CD14-positive monocyte (primary cell): ENCODE results near the gene STK33. TPM values are rescaled to one million over a fixed set of nuclear protein-coding genes. Genes with fewer than 3 reads are reported as not detected.

Experiments used
- DNase-seq, 3 donors: peaks; one replicate each; pipeline ENCODE4 v3.0.0-alpha.2; 2011 to 2022
- H2AFZ ChIP-seq: 2 replicates; pipeline ENCODE4 v1.6.0; 2012; ENCODE audit warnings: mild to moderate bottlenecking, low read depth, low read length, inconsistent platforms; ENCODE audit not compliant: insufficient read depth, poor library complexity, severe bottlenecking
- H3K27ac ChIP-seq, 2 donors: 1 replicate in 1 of 2; 2 replicates in 1 of 2; pipeline ENCODE4 v1.5.1; 2012 to 2013; ENCODE audit warnings: low read length in 2 of 2, control low read depth in 1 of 2, inconsistent platforms in 1 of 2, low read depth in 1 of 2, mild to moderate bottlenecking in 1 of 2
- H3K27me3 ChIP-seq, 2 donors: one replicate each; pipeline versions ENCODE4 v1.6.0 to v1.6.1; 2011 to 2013; ENCODE audit warnings: low read length in 2 of 2; ENCODE audit not compliant: control insufficient read depth in 2 of 2, insufficient read depth in 2 of 2
- H3K36me3 ChIP-seq, 2 donors: replicated peaks in 1 of 2; 1 replicate in 1 of 2; 2 replicates in 1 of 2; pipeline versions ENCODE4 v1.5.1 to v1.6.1; 2012 to 2013; ENCODE audit warnings: low read length in 2 of 2, control low read depth in 1 of 2, inconsistent platforms in 1 of 2, mild to moderate bottlenecking in 1 of 2; ENCODE audit not compliant: insufficient read depth in 2 of 2, control insufficient read depth in 1 of 2
- H3K4me1 ChIP-seq, 2 donors: 1 replicate in 1 of 2; 2 replicates in 1 of 2; pipeline versions ENCODE4 v1.5.1 to v1.6.1; 2012 to 2013; ENCODE audit warnings: low read length in 2 of 2, control low read depth in 1 of 2, inconsistent platforms in 1 of 2, mild to moderate bottlenecking in 1 of 2, moderate library complexity in 1 of 2; ENCODE audit not compliant: insufficient read depth in 2 of 2, control insufficient read depth in 1 of 2
- H3K4me2 ChIP-seq: replicated peaks from 2 replicates; pipeline ENCODE3; 2012; ENCODE audit warnings: low read length, moderate library complexity, mild to moderate bottlenecking; ENCODE audit not compliant: poor library complexity, severe bottlenecking; ENCODE audit errors: extremely low read depth
- H3K4me3 ChIP-seq, 3 experiments: fragments of 200-600 bp in 1 of 3; sonication (generic) in 1 of 3; replicated peaks in 1 of 3; 1 replicate in 2 of 3; 2 replicates in 1 of 3; pipeline ENCODE4 v1.5.1; 2011 to 2013; ENCODE audit warnings: low read length in 3 of 3, mild to moderate bottlenecking in 3 of 3, control low read depth in 2 of 3, low read depth in 2 of 3, inconsistent platforms in 1 of 3, moderate library complexity in 1 of 3
- H3K79me2 ChIP-seq: 2 replicates; pipeline ENCODE4 v1.6.0; 2012; ENCODE audit warnings: mild to moderate bottlenecking, control low read depth, inconsistent platforms, low read length, moderate library complexity; ENCODE audit not compliant: insufficient read depth
- H3K9ac ChIP-seq: 2 replicates; pipeline ENCODE4 v1.6.0; 2017; ENCODE audit warnings: low read length, mild to moderate bottlenecking; ENCODE audit not compliant: insufficient read depth, poor library complexity, severe bottlenecking
- H3K9me3 ChIP-seq, 2 donors: replicated peaks in 1 of 2; 1 replicate in 1 of 2; 2 replicates in 1 of 2; pipeline versions ENCODE4 v1.5.1 to v1.6.1; 2012 to 2013; ENCODE audit warnings: low read length in 2 of 2, control low read depth in 1 of 2; ENCODE audit not compliant: control insufficient read depth in 1 of 2, insufficient read depth in 1 of 2
- H4K20me1 ChIP-seq: 2 replicates; pipeline ENCODE4 v1.6.0; 2012; ENCODE audit warnings: mild to moderate bottlenecking, low read length, control low read depth, moderate library complexity; ENCODE audit not compliant: insufficient read depth
- H3K27ac Mint-ChIP-seq, 7 donors: one replicate each; pipeline ENCODE4 v1.8.0; 2020; ENCODE audit warnings: mild to moderate bottlenecking in 7 of 7, mixed read lengths in 7 of 7, moderate library complexity in 6 of 7, inconsistent platforms in 2 of 7
- H3K27me3 Mint-ChIP-seq, 3 donors: one replicate each; pipeline ENCODE4 v1.8.0; 2021 to 2022; ENCODE audit warnings: low read depth in 3 of 3, mild to moderate bottlenecking in 3 of 3, mixed read lengths in 3 of 3, moderate library complexity in 3 of 3, inconsistent platforms in 1 of 3
- H3K36me3 Mint-ChIP-seq, 2 donors: one replicate each; pipeline ENCODE4 v1.8.0; 2020; ENCODE audit warnings: mixed read lengths in 2 of 2, inconsistent platforms in 1 of 2, mild to moderate bottlenecking in 1 of 2
- H3K4me1 Mint-ChIP-seq: one replicate; pipeline ENCODE4 v1.8.0; 2020; ENCODE audit warnings: mild to moderate bottlenecking, mixed read lengths
- H3K4me3 Mint-ChIP-seq, 2 donors: one replicate each; pipeline ENCODE4 v1.8.0; 2020; ENCODE audit warnings: mild to moderate bottlenecking in 2 of 2, mixed read lengths in 2 of 2, moderate library complexity in 1 of 2
- H3K9me3 Mint-ChIP-seq, 7 donors: one replicate each; pipeline ENCODE4 v1.8.0; 2020 to 2022; ENCODE audit warnings: mixed read lengths in 7 of 7, mild to moderate bottlenecking in 6 of 7, moderate library complexity in 6 of 7, inconsistent platforms in 2 of 7
- WGBS: methylation state at CpG from one replicate; pipeline ENCODE4 v1.1.5; 2013; ENCODE audit warnings: missing lambda C conversion rate; ENCODE audit not compliant: insufficient coverage; 5-methylcytosine and 5-hydroxymethylcytosine counted together
- intact Hi-C, 2 donors: fragments of 100-400 bp; cut with micrococcal nuclease; formaldehyde crosslinking; loops; one replicate each; pipeline versions ENCODE4 v1.15.0 to v1.15.1; 2023
- polyA plus RNA-seq, 3 donors: library from polyadenylated mRNA; depleted of rRNA in 1 of 3; unstranded in 2 of 3; stranded (reverse) in 1 of 3; fragments of 300-500 nt in 2 of 3; fragments of >200 nt in 1 of 3; fragmentation: Illumina TruSeq in 2 of 3; gene quantifications; 1 replicate in 2 of 3; 2 replicates in 1 of 3; pipeline ENCODE4 v1.2.3, GENCODE V29; 2012 to 2021
- TF ChIP-seq, protein P1 (sequence below): fragments of 200-600 bp; IDR thresholded peaks from one replicate; pipeline ENCODE4 v1.8.0; 2022; ENCODE audit warnings: antibody characterized with exemption, mild to moderate bottlenecking

The STK33 gene
- polyA plus RNA-seq, 3 donors = not detected

DNA sequence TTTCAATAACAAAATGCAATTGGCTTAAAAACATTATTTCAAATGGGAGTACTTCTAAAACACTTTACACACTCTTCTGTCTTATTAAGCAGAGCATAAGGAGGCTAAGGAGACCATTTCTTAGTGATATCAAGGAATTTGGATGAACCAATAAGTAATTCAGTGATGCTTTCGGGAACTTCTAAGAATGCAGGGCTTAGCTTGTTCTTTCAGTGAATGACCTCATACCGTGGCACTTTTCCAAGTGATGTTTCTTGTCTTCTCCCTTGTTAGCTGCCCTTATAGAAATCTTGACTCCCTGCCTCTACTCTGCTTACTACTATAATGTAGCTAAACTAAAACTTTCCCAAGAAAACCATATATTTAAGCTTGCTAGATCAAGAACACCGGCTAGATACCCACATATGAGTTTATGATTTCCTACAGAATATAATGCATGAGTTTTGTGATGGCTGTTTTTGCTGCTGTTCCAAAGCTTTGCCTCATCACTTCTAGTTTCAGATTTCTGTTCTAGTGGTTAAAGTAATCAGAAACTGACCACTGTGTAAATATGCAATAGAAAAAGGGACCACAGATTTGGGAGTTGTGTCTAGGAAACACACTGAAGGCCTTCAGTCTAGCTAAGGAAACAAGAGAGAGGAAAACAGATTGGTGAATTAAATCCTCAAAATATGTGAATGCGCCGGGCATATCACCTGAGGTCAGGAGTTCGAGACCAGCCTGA lies 37.5 kb upstream of the STK33 start:
- 100% methylated on average over 2 of the region's 6 CpGs for WGBS
- Histone ChIP-seq H3K27ac (no peak overlapping the region), H3K79me2 (no peaks in the 10 kb centered on the region), H3K27me3 (no peaks in the 10 kb centered on the region), H3K9ac (no peak overlapping the region), H3K36me3 (peaks cover 43 to 69% of the 10 kb centered on the region in 2 donors), H3K4me1 (no peaks in the 10 kb centered on the region), H3K4me3 (no peak overlapping the region), H3K4me2 (no peak overlapping the region), H3K9me3 (no peaks in the 10 kb centered on the region), H4K20me1 (no peaks in the 10 kb centered on the region), H2AFZ (no peak overlapping the region)
- H3K36me3 Mint-ChIP-seq = peaks cover 21 to 45% of the 10 kb centered on the region in 2 donors
- TF ChIP-seq, protein P1, sequence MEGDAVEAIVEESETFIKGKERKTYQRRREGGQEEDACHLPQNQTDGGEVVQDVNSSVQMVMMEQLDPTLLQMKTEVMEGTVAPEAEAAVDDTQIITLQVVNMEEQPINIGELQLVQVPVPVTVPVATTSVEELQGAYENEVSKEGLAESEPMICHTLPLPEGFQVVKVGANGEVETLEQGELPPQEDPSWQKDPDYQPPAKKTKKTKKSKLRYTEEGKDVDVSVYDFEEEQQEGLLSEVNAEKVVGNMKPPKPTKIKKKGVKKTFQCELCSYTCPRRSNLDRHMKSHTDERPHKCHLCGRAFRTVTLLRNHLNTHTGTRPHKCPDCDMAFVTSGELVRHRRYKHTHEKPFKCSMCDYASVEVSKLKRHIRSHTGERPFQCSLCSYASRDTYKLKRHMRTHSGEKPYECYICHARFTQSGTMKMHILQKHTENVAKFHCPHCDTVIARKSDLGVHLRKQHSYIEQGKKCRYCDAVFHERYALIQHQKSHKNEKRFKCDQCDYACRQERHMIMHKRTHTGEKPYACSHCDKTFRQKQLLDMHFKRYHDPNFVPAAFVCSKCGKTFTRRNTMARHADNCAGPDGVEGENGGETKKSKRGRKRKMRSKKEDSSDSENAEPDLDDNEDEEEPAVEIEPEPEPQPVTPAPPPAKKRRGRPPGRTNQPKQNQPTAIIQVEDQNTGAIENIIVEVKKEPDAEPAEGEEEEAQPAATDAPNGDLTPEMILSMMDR = no peak
- no peak overlapping the region for H3K4me3 Mint-ChIP-seq
- H3K9me3 Mint-ChIP-seq = peaks cover 0 to 7% (median 4%) of the 10 kb centered on the region in 7 donors
- H3K27me3 Mint-ChIP-seq = no peaks in the 10 kb centered on the region
- no peak overlapping the region for H3K27ac Mint-ChIP-seq
- no peak for DNase-seq
- no peaks in the 10 kb centered on the region for H3K4me1 Mint-ChIP-seq
- intact Hi-C loops = no loop called here

DNA sequence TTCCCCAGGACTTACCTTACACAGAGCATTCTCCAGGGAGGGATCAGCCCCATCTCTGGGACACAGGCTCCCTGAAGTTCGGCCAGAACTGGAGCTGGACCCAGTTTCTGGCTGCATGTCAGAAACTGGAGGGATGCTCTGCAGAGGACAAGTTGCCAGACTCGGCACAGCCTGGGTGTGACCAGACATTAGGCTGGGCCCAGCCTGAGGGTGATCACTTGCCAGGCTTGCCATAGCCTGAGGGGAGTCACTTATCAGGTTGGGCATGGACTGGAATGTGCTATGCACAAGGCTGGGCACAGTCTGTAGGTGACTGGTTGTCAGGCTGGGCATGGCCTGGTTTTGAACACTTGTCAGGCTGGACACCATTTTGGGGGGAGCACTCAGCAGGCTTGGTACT lies 30.7 kb upstream of the STK33 start:
- H3K4me1 ChIP-seq = no peaks in the 10 kb centered on the region
- no peaks in the 10 kb centered on the region for H3K9me3 ChIP-seq
- no peaks in the 10 kb centered on the region for H3K27me3 Mint-ChIP-seq
- DNase-seq = no peak
- H3K4me1 Mint-ChIP-seq = no peaks in the 10 kb centered on the region
- H3K36me3 ChIP-seq = peaks cover 58 to 69% of the 10 kb centered on the region in 2 donors
- no peak overlapping the region for H3K27ac Mint-ChIP-seq
- H3K9me3 Mint-ChIP-seq = peaks cover 0 to 2% (median 0%) of the 10 kb centered on the region in 7 donors
- 95% methylated on average over 2 of the region's 2 CpGs for WGBS
- no peak overlapping the region for H3K4me2 ChIP-seq
- H3K79me2 ChIP-seq = no peaks in the 10 kb centered on the region
- TF ChIP-seq, protein P1 = no peak
- intact Hi-C loops = no loop called here
- no peak overlapping the region for H3K4me3 Mint-ChIP-seq
- no peaks in the 10 kb centered on the region for H3K27me3 ChIP-seq
- no peak overlapping the region for H3K4me3 ChIP-seq
- no peak overlapping the region for H3K9ac ChIP-seq
- H3K27ac ChIP-seq = no peak overlapping the region
- peaks cover 40 to 57% of the 10 kb centered on the region in 2 donors for H3K36me3 Mint-ChIP-seq
- no peak overlapping the region for H2AFZ ChIP-seq
- no peaks in the 10 kb centered on the region for H4K20me1 ChIP-seq
